IPS-18a (cell line): ENCODE data around the gene PURB.

Experiments used
- H3K27ac ChIP-seq: one replicate; pipeline ENCODE4 v1.5.1; 2013; ENCODE audit warnings: low read length
- H3K27me3 ChIP-seq: one replicate; pipeline ENCODE4 v1.6.1; 2013; ENCODE audit warnings: mild to moderate bottlenecking, low read length; ENCODE audit not compliant: control insufficient read depth, insufficient read depth
- H3K36me3 ChIP-seq: one replicate; pipeline ENCODE4 v1.6.1; 2013; ENCODE audit warnings: low read depth, low read length; ENCODE audit not compliant: control insufficient read depth
- H3K4me1 ChIP-seq: one replicate; pipeline ENCODE4 v1.6.1; 2013; ENCODE audit warnings: low read depth, low read length; ENCODE audit not compliant: control insufficient read depth
- H3K4me3 ChIP-seq: one replicate; pipeline ENCODE4 v1.5.1; 2013; ENCODE audit warnings: low read length
- H3K9ac ChIP-seq: one replicate; pipeline ENCODE4 v1.6.1; 2013; ENCODE audit warnings: mild to moderate bottlenecking, low read length, moderate library complexity
- H3K9me3 ChIP-seq: one replicate; pipeline ENCODE4 v1.6.1; 2013; ENCODE audit warnings: low read depth, low read length; ENCODE audit not compliant: control insufficient read depth

The PURB gene

DNA sequence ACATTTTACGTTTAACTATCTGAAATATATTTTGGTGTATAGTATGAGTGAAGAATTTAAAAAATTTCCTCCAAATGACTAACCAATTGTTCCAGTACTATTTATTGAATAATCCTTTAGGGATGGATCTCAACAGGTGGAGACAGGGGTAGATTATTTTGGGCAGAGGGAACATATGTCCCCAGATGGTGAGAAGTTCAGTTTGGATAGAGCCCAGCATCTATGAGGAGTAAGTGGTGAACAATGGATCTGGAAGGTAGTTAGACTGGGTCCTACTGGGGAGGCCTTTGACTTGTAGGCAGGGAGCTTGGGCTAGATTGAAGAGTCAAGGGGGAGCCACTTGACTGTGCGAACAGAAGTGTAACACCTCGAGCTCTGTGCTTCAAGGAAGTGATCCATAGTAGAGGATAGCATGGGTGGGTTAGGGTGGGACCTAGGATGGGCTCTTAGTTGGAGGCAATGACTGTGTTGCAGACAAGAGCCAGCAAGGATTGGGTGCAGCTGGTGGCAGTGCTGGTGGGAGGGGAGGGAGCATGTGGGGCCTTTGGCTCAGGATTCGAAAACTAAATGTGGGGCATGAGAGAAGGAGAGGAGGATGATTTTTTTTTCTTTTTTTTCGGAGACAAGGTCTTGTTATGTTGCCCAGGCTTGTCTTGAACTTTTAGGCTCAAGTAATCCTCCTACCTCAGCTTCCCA lies 3.9 kb upstream of the PURB start:
- H3K4me3 ChIP-seq: no peak overlapping the region
- H3K27me3 ChIP-seq: no peaks in the 10 kb centered on the region
- H3K9ac ChIP-seq: no peak overlapping the region
- H3K27ac ChIP-seq: no peak overlapping the region
- no peaks in the 10 kb centered on the region for H3K36me3 ChIP-seq
- no peaks in the 10 kb centered on the region for H3K9me3 ChIP-seq
- peaks cover under 1% of the 10 kb centered on the region for H3K4me1 ChIP-seq

DNA sequence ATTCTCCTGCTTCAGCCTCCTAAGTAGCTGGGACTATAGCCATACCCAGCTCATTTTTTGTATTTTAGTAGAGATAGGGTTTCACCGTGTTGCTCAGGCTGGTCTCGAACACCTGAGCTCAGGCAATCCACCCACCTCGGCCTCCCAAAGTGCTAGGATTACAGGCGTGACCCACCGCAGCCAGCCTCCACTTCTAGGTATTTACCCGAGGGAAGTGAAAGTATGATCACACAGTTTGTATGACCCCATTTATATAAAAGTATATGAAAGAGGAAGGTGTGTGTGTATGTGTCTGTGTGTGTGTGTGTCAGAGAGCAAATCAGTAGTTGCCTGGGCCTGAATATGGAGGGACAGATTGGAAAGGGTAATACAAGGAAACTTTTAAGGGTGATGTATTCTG lies 2.0 kb upstream of the PURB start:
- H3K27me3 ChIP-seq: no peaks in the 10 kb centered on the region
- no peak overlapping the region for H3K27ac ChIP-seq
- H3K9ac ChIP-seq: no peak overlapping the region
- H3K36me3 ChIP-seq: peaks cover 14% of the 10 kb centered on the region
- peaks cover 20% of the 10 kb centered on the region for H3K4me1 ChIP-seq
- no peaks in the 10 kb centered on the region for H3K9me3 ChIP-seq
- H3K4me3 ChIP-seq: no peak overlapping the region

DNA sequence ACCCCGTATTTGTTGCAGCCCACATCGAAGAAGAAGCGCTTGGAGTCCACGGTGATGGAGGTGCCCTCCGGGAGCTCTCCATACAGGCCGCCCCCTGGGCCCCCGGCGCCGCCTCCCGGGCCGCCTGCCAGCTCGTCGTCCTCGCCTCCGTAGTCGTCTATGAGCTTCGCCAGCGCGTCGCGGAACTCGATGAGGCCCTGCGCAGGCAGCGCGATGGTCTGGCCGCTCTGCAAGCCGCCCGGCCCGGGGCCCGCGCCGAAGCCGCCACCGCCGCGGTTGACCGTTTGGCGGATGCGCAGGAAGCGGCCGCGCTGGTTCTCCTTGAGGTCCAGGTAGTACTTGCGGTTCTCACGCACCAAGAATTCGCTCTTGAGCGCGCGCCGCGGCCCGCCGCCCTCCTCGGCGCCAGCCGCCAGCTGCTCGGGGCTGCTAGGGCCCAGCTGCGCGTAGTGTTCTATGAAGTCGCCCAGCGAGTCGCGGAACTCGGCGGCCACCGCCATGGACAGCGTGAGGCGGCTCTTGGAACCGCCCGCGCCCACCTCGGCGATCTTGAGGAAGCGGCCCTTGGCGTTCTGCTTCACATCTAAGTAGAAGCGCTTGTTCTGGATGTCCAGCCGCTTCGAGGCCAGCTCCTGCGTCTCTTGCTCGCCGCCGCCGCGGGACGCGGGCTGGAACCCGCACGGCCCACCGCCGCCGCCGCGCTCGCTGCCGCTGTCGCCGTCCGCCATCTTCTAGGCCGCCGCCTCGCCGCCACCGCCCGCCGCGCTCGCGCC lies 523 bp downstream of the PURB start:
- no peak overlapping the region for H3K27ac ChIP-seq
- H3K27me3 ChIP-seq: no peaks in the 10 kb centered on the region
- peak overlapping the region; percentile 87 for H3K4me3 ChIP-seq
- peaks cover 22% of the 10 kb centered on the region for H3K36me3 ChIP-seq
- H3K9me3 ChIP-seq: no peaks in the 10 kb centered on the region
- peak overlapping the region; percentile 75 for H3K9ac ChIP-seq
- peaks cover 27% of the 10 kb centered on the region for H3K4me1 ChIP-seq

DNA sequence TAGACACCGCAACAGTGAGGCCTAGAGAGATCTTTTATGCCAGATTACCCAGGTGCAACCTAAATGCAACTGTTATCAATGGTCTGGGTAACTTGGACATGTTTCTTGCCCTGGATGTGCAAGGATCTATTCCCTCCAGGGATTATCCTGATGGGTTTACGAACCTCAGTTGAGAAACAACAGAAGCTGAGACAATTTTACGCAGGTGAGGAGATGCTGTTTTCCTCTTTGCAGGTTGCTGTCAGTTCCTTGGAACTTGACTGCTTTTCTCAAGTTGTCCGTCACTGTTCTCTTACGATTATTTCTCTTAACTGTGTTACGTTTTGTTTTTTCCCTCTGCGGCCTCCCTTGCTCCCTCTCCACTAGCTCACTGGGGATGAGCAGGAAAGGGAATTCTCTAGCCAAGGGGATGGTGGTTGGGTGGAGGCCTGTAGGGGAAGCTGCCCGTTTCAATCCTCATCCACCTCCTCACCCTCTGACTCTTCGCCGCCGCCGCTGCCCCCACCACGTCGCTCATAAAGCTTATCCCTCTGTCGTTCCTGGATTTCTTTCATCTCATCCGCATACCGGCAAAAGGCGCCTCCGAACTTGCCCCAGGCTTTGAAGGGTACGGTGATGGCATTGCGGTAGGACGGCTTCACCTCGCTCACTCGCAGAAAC lies 1.2 kb downstream of the PURB start:
- H3K9ac ChIP-seq: peak overlapping the region; percentile 75
- no peaks in the 10 kb centered on the region for H3K27me3 ChIP-seq
- peak overlapping the region; percentile 87 for H3K4me3 ChIP-seq
- peaks cover 22% of the 10 kb centered on the region for H3K36me3 ChIP-seq
- H3K4me1 ChIP-seq: peaks cover 27% of the 10 kb centered on the region
- H3K27ac ChIP-seq: no peak overlapping the region
- H3K9me3 ChIP-seq: no peaks in the 10 kb centered on the region

DNA sequence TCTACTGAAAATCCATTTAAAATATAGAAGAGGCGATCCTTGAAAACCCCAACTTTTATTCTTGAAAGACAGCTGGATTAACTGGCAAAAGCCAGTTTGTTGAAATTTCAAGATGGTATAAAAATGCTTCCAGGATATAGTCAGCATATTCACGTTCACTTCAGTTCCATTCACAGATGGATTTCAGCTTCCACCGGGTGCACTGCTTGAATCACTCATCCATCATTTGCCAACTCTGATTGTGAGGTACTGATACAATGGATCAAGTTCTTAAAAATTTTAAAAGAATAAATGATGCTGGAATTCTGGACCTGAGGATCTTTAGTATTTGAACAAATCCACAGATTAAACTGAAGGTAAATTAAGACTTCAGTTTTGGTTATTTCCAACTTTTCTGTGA lies 2.4 kb downstream of the PURB start:
- Histone ChIP-seq H3K9ac (no peak overlapping the region), H3K36me3 (peaks cover 22% of the 10 kb centered on the region), H3K4me3 (peak overlapping the region; percentile 87)

DNA sequence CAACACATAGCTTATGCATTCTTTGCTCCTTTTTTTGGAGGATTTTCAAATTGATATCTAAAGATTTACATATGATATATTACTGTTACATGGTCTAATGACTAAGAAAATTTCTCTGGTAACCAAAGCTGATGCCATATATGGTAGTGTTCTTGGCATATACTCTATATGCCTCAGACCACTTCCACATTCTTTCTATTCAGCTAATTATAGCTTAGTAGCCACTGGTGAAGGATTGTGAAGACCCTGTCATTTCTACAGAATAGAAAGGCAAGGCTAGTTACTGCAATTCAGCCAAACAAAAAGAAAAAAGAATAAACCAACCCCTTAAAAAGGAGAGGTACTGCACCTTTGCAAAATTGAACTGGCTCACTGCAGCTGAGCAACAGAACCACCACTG lies 3.7 kb downstream of the PURB start:
- Histone ChIP-seq H3K36me3 (peaks cover 22% of the 10 kb centered on the region), H3K9me3 (no peaks in the 10 kb centered on the region), H3K9ac (peak overlapping the region; percentile 49), H3K27me3 (no peaks in the 10 kb centered on the region), H3K27ac (no peak overlapping the region), H3K4me1 (peaks cover 27% of the 10 kb centered on the region), H3K4me3 (peak overlapping the region; percentile 87)

More for the DNA sequence above, 2.4 kb downstream of the PURB start:
- Histone ChIP-seq H3K4me1 (peaks cover 27% of the 10 kb centered on the region), H3K27me3 (no peaks in the 10 kb centered on the region), H3K27ac (no peak overlapping the region), H3K9me3 (no peaks in the 10 kb centered on the region)

DNA sequence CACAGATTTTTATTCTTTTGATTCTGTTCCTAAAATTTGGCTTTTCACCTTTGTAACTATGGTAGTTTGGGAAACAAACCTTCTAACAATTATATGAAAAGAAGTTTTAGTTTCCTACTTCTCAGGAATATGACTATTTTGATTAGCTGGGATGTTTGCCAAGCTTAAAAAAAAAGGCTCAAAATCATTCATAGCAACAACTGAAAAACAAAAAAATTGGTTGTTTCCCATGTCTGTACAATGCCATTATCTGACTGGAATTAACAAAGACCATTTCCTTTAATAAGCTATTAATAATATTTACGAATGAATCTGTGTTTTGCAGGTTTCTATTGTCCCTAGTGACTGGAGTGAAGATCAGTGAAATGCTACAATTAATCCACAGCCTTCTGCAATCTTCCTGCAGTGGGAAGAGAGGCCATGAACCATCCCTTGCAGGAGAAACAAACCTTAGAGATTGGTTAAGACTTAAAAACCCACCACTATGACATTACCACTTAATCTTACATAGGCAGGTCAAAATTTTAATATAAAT lies 4.2 kb downstream of the PURB start:
- Histone ChIP-seq H3K36me3 (peaks cover 22% of the 10 kb centered on the region), H3K27ac (no peak overlapping the region), H3K9ac (peak overlapping the region; percentile 49)

DNA sequence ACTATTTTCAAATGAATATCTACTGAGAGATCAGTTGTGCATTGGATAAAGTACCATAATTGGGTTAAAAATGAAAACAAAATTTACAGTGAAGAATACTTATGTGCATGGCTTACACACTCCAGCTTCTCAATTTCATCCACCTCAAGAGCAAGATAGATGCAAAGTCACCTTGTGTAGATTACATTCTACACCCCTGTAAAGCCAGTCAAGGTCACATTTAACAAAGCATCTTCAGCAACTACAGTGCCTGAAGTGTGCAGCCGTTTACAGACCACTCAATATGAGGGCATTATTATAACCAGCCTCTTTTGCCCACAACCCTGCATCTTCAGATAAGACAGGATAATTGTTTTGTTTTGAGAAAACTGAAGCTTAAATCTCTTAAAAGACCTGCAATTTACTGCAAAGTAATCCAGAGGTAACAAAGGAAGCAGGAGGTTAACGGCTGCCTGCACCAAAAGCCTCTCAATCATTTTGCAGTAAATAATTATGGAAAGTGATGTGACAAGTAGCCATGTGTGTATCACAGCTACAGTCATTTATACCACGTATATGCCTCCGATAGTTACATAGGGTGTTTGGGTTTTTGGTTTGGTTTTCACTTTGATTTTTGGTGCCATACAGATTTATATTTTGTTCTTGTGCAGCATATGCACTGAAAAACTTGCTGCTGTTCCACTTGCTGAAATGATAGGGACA lies 4.9 kb downstream of the PURB start:
- peaks cover 27% of the 10 kb centered on the region for H3K4me1 ChIP-seq
- H3K27ac ChIP-seq: no peak overlapping the region
- no peak overlapping the region for H3K4me3 ChIP-seq
- peaks cover 22% of the 10 kb centered on the region for H3K36me3 ChIP-seq
- no peaks in the 10 kb centered on the region for H3K27me3 ChIP-seq
- no peak overlapping the region for H3K9ac ChIP-seq
- H3K9me3 ChIP-seq: no peaks in the 10 kb centered on the region

More for the DNA sequence above, 4.2 kb downstream of the PURB start:
- no peaks in the 10 kb centered on the region for H3K27me3 ChIP-seq
- no peaks in the 10 kb centered on the region for H3K9me3 ChIP-seq
- peak overlapping the region; percentile 87 for H3K4me3 ChIP-seq
- peaks cover 27% of the 10 kb centered on the region for H3K4me1 ChIP-seq

DNA sequence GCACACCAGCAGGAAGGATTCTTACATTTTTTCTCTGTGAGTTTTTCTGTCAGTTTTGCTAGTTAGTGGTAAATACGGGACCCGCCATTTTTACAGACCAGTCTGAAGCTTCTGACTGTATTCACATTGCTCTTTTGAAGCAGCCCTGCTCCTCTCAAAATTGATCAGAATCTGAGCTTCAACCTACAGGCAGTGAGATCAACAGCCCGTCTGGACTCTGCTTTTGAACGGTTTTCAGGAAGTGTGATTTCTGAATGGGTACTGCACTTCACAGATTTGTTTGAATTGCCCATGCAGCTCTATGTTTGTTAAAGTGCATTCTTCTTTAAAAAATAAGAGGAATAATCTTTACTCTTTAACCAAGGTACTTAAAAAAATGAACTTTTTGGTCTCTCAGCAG lies 8.9 kb downstream of the PURB start:
- H3K4me3 ChIP-seq: no peak overlapping the region
- H3K9ac ChIP-seq: no peak overlapping the region
- no peaks in the 10 kb centered on the region for H3K9me3 ChIP-seq
- no peaks in the 10 kb centered on the region for H3K4me1 ChIP-seq
- no peaks in the 10 kb centered on the region for H3K27me3 ChIP-seq
- no peak overlapping the region for H3K27ac ChIP-seq
- H3K36me3 ChIP-seq: peaks cover 7% of the 10 kb centered on the region

DNA sequence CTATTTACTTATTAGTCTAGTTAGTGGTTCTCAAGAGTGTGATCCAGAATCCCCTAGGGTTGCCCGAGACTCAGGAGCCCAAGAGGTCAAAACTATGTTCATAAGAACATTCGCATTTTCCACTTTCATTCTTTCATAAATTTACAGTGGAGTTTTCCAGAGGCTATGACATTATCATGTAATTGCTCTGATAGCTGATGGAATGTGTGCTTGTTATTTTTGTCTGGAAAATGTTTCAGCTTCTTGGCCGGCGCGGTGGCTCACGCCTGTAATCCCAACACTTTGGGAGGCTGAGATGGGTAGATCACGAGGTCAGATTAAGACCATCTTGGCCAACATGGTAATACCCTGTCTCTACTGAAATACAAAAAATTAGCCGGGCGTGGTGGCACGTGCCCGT lies 10.1 kb downstream of the PURB start:
- Histone ChIP-seq H3K27ac (no peak overlapping the region), H3K4me3 (no peak overlapping the region), H3K9me3 (no peaks in the 10 kb centered on the region), H3K36me3 (no peaks in the 10 kb centered on the region), H3K27me3 (no peaks in the 10 kb centered on the region), H3K4me1 (no peaks in the 10 kb centered on the region), H3K9ac (no peak overlapping the region)

DNA sequence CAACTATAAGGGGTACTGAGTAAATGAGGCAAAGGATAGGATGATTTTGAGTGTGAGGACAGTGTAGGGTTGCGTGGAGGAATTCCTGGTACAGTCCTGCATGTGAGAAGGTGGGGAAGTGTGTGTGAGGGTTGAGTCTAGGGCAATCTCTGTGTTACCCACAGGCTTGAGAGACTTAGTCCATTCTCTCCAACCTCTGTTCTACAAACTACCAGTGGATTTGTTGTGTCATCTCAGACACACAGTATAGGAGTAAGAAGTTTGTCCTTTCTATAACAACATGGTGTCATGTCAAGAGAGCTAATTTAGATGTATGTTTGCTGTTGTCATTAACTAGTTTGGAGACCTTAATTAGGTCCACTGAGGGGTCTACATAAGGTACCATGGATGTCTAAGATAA lies 12.5 kb downstream of the PURB start:
- no peaks in the 10 kb centered on the region for H3K4me1 ChIP-seq
- no peaks in the 10 kb centered on the region for H3K27me3 ChIP-seq
- H3K9ac ChIP-seq: no peak overlapping the region
- no peak overlapping the region for H3K4me3 ChIP-seq
- no peaks in the 10 kb centered on the region for H3K36me3 ChIP-seq
- H3K27ac ChIP-seq: no peak overlapping the region
- no peaks in the 10 kb centered on the region for H3K9me3 ChIP-seq
